ENCODE measurements around the gene SRGAP3.

Gene SRGAP3

GRCh38 chr3:9047452-9048346 is 201.7 kb downstream of the SRGAP3 start:
- DNase-seq (ENCODE audit: low spot score) = no peak

GRCh38 chr3:9045371-9045770 is 204.1 kb downstream of the SRGAP3 start:
- no peak for DNase-seq (ENCODE audit: low spot score)

- no peak for DNase-seq (ENCODE audit: low spot score)
These were observed 206.4 kb downstream of the SRGAP3 start for GRCh38 chr3:9043063-9043462.

GRCh38 chr3:9041626-9042025 is 207.8 kb downstream of the SRGAP3 start:
- no peak for DNase-seq (ENCODE audit: low spot score)

- no peak for DNase-seq (ENCODE audit: low spot score)
These were observed 208.4 kb downstream of the SRGAP3 start for GRCh38 chr3:9040996-9041395.

GRCh38 chr3:9037144-9037711 is 212.2 kb downstream of the SRGAP3 start:
- no peak for DNase-seq (ENCODE audit: low spot score)

GRCh38 chr3:9036404-9037131 is 212.9 kb downstream of the SRGAP3 start:
- no peak for DNase-seq (ENCODE audit: low spot score)

- DNase-seq (ENCODE audit: low spot score) = no peak
These were observed 213.5 kb downstream of the SRGAP3 start for GRCh38 chr3:9035961-9036360.

GRCh38 chr3:9035473-9035872 is 214.0 kb downstream of the SRGAP3 start:
- DNase-seq (ENCODE audit: low spot score) = no peak

GRCh38 chr3:9033867-9034266 is 215.6 kb downstream of the SRGAP3 start:
- no peak for DNase-seq (ENCODE audit: low spot score)

GRCh38 chr3:9032231-9032777 is 217.1 kb downstream of the SRGAP3 start:
- no peak for DNase-seq (ENCODE audit: low spot score)

- DNase-seq (ENCODE audit: low spot score) = no peak
These were observed 219.4 kb downstream of the SRGAP3 start for GRCh38 chr3:9030034-9030433.

GRCh38 chr3:9028134-9028533 is 221.3 kb downstream of the SRGAP3 start:
- DNase-seq (ENCODE audit: low spot score) = no peak

- no peak for DNase-seq (ENCODE audit: low spot score)
These were observed 223.0 kb downstream of the SRGAP3 start for GRCh38 chr3:9026320-9027045.

GRCh38 chr3:9024341-9024740 is 225.1 kb downstream of the SRGAP3 start:
- no peak for DNase-seq (ENCODE audit: low spot score)

GRCh38 chr3:9023226-9023590 is 226.2 kb downstream of the SRGAP3 start:
- DNase-seq (ENCODE audit: low spot score) = no peak

- DNase-seq (ENCODE audit: low spot score) = no peak
These were observed 226.9 kb downstream of the SRGAP3 start for GRCh38 chr3:9022305-9023225.

- no peak for DNase-seq (ENCODE audit: low spot score)
These were observed 228.0 kb downstream of the SRGAP3 start for GRCh38 chr3:9021271-9022009.

GRCh38 chr3:9020426-9020825 is 229.0 kb downstream of the SRGAP3 start:
- DNase-seq (ENCODE audit: low spot score) = no peak

GRCh38 chr3:9019259-9019961 is 230.0 kb downstream of the SRGAP3 start:
- DNase-seq (ENCODE audit: low spot score) = no peak

Data from hematopoietic multipotent progenitor cell treated with erythropoietin and hydrocortisone succinate and interleukin-3 and kit ligand, for 17 days (in vitro differentiated cells).